Esophagus muscularis mucosa (tissue), 3 donors: Measurements from ENCODE around the gene MT1X.

Experiments
- CTCF ChIP-seq, 3 experiments: fragments of 200-600 bp in 2 of 3; fragments of 450-650 bp in 1 of 3; sonication (generic) in 2 of 3; IDR thresholded peaks; one replicate each; pipeline ENCODE4 v1.5.1; 2017 to 2019; ENCODE audit warnings: antibody characterized with exemption in 3 of 3, mild to moderate bottlenecking in 2 of 3, moderate library complexity in 1 of 3
- POLR2A ChIP-seq: fragments of 450-650 bp; IDR thresholded peaks from one replicate; pipeline ENCODE4 v1.6.1; 2017; ENCODE audit warnings: antibody characterized with exemption, moderate library complexity, mild to moderate bottlenecking, low read depth

- TF ChIP-seq CTCF (IDR thresholded peaks at IDR 0.05): no peak
- no peak for TF ChIP-seq POLR2A
Observed at GRCh38 chr16:56689171-56689570, 6.9 kb downstream of the MT1X start.
